HG03439 (cell line): ENCODE data around the gene AGXT2.

Experiments used
- ATAC-seq: cut with Tn5 transposase; IDR thresholded peaks from one replicate; pipeline ENCODE4 v1.9.1; 2021; ENCODE audit warnings: mild to moderate bottlenecking, moderate library complexity; ENCODE audit not compliant: unreplicated experiment

The AGXT2 gene

GRCh38 chr5:35016174-35017051, 31.3 kb downstream of the AGXT2 start:
- no peak for ATAC-seq

- ATAC-seq, result no peak
Measured at GRCh38 chr5:35015063-35015462, 32.7 kb downstream of the AGXT2 start.

- no peak for ATAC-seq
Measured at GRCh38 chr5:35012796-35013195, 35.0 kb downstream of the AGXT2 start.

GRCh38 chr5:35012365-35012764, 35.4 kb downstream of the AGXT2 start:
- ATAC-seq, result no peak

GRCh38 chr5:35010676-35011075, 37.1 kb downstream of the AGXT2 start:
- no peak for ATAC-seq

GRCh38 chr5:35009657-35010056, 38.1 kb downstream of the AGXT2 start:
- ATAC-seq, result no peak

- no peak for ATAC-seq
Measured at GRCh38 chr5:35009019-35009418, 38.7 kb downstream of the AGXT2 start.

GRCh38 chr5:35004771-35005170, 43.0 kb downstream of the AGXT2 start:
- no peak for ATAC-seq

- no peak for ATAC-seq
Measured at GRCh38 chr5:35004200-35004599, 43.5 kb downstream of the AGXT2 start.

GRCh38 chr5:35003018-35003957, 44.5 kb downstream of the AGXT2 start:
- peak; percentile 83 for ATAC-seq

GRCh38 chr5:35002459-35002858, 45.3 kb downstream of the AGXT2 start:
- no peak for ATAC-seq

- no peak for ATAC-seq
Measured at GRCh38 chr5:35001842-35002241, 45.9 kb downstream of the AGXT2 start.

GRCh38 chr5:34998058-34998789, 49.5 kb downstream of the AGXT2 start:
- ATAC-seq, result no peak

GRCh38 chr5:34996261-34996660, 51.5 kb downstream of the AGXT2 start:
- no peak for ATAC-seq

- no peak for ATAC-seq
Measured at GRCh38 chr5:34993951-34994350, 53.8 kb downstream of the AGXT2 start.

- ATAC-seq, result no peak
Measured at GRCh38 chr5:34991486-34992238, 56.1 kb downstream of the AGXT2 start.

- ATAC-seq, result no peak
Measured at GRCh38 chr5:34986965-34987364, 60.8 kb downstream of the AGXT2 start.

- ATAC-seq, result no peak
Measured at GRCh38 chr5:34982823-34983222, 64.9 kb downstream of the AGXT2 start.

GRCh38 chr5:34978681-34979080, 69.1 kb downstream of the AGXT2 start:
- ATAC-seq, result no peak

- no peak for ATAC-seq
Measured at GRCh38 chr5:34977934-34978613, 69.7 kb downstream of the AGXT2 start.
